MM.1S (cell line): ENCODE measurements around the gene SLC25A46.

Source experiments
- CTCF ChIP-seq: fragments of 300-600 bp; sonication (generic); IDR thresholded peaks from 2 replicates; pipeline ENCODE4 v1.5.1; 2016; ENCODE audit warnings: antibody characterized with exemption, low read length, mixed read lengths
- EZH2 ChIP-seq: fragments of 300-600 bp; sonication (generic); optimal IDR thresholded peaks from 2 replicates; pipeline ENCODE3; 2017; ENCODE audit warnings: low read depth, mild to moderate bottlenecking, antibody characterized with exemption, low read length, mixed read lengths

- TF ChIP-seq CTCF (no peak), EZH2 (no peak)
These were observed 64.9 kb downstream of the SLC25A46 start for GRCh38 chr5:110803467-110804326.
